Islet precursor cell (in vitro differentiated cells): ENCODE data around the gene STRN4.

ENCODE experiments used
- DNase-seq: peaks from one replicate; pipeline ENCODE4 v3.0.0-alpha.2; 2018

Gene STRN4

DNA sequence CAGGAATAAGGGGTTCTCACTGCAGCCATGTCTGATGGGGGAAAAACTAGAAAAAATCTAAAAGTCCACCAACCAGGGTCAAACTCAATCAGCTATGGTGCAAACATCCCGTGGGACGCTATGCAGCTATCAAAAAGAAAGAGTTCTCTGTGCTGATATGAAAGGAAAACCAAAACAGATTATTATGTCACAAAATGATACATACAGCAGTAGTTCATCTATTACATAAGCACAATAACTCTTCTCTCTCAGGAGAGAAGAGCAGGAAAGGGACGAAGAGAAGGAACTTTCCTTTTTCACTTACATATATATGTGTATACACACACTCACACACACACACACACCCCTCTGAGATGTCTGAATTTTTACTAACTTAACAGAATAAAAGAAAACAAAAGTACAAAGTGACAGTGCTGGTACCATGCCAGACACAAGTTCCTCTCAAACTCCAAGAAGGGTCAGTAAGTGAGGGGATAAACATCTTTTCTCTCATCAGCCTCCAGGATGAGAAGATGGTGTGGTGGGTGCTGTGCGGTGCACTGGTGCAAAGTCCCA, 3.2 kb downstream of the STRN4 start:
- no peak for DNase-seq

GRCh38 chr19:46741447-46741846, 4.8 kb downstream of the STRN4 start:
- DNase-seq, result no peak

GRCh38 chr19:46739290-46739771, 6.9 kb downstream of the STRN4 start:
- no peak for DNase-seq

DNA sequence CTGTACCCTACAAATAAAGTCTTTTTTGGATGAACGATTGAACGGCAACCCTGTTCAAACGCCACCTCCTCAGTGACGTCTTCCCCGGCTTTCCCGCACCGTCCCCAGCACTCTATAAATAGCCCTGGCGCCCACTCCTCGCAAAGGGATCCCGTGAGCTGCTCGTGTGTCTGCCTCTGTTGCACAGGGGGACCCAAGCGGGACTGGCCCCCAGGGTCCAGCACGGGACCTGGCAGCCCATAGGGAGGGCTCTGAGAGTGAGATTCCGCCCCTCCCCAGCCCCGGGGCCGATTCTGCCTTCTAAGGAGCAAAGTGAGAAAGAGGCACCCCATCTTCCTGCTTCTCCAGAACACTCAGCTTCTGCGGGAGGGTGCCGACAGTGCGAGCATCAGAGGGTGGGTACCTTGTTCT, 8.5 kb downstream of the STRN4 start:
- DNase-seq, result no peak

GRCh38 chr19:46737298-46737654, 9.0 kb downstream of the STRN4 start:
- DNase-seq, result no peak

GRCh38 chr19:46736531-46737297, 9.5 kb downstream of the STRN4 start:
- no peak for DNase-seq

DNA sequence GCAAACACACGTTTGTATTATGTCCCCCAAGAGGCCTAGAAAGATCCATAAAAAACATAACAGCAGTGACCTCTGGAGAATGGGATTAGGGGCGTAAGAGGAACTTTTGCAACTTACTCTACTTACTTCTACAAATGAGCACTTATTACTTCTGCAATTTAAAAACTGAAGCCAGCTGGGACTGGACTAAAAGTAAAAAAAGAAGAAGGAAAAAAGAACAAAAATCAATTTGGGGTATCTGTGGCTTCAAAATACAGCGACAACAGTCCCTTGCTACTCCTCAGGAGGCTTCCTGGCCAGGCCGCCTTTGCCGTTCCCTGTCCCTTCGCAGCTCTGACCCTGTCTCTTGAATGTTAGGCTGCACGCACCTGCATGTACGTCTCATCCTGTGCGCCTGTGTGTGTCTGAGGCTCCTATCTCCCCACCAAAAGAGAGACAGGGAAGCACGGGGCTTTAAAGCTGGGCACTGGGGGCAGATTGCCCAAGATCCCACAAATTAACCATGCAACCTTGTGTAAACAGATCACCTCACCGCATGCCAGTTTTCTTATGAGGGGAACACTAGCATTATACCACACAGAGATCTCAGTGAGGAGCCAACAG, 12.5 kb downstream of the STRN4 start:
- DNase-seq, result no peak

DNA sequence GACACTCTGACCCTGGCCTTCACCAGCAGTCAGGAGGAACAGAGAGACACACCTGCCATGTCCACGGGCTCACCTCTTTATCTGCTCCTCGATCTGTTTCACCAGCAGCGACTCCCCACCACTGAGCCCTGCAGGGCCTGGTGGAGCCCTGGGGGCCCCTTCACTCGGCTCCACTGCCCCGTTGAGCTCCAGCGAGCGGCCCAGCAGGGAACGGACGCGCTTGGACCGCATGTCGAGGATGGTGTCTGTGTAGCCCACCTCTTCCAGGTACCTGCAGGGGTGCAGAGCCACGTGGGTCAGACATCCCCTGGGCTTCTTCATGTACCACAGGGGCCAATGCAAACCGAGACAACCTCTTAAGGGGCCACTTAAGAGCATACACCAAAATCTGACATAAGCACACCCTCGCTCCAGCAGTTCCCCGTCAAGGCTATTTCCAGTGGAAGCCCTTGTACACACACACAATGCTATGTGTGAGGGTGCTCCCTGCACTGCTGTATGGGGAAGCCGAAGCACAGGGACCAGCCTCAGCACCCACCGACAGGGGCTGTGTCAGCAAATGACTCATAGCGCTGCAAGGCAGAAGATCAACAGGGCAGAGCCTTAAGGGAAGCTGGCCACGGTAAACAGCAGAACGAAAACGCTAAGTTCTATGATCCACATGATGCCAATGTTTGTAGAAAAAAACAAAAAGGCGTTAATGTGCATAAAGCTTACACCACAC, 13.1 kb downstream of the STRN4 start:
- no peak for DNase-seq

GRCh38 chr19:46732172-46732938, 13.9 kb downstream of the STRN4 start:
- no peak for DNase-seq

- DNase-seq, result no peak
Measured at GRCh38 chr19:46731584-46731983, 14.7 kb downstream of the STRN4 start.

DNA sequence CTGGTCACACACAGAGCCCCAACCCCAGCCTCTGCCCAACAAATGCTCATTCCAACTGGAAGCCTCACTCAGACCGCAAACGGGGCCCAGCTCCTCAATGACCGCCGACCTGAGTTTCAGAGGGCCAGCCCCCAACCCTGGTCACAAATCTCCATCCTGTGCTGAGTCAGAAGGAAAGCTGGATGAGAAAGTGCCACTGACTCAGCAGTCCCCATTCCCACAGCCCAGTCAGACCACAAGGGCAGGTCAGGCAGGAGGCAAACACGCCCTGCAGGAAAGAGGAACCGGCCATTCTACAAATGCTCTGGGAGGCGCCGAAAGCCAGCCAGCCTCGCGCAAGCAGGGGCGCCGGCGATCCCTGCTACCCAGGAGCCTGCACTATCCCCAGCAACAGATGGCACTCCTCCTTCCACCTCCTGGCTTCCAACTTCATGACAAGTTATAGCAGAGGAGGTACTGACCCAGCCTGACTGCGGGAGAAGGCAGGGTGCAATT, 15.2 kb downstream of the STRN4 start:
- DNase-seq, result peak; percentile 92

GRCh38 chr19:46730595-46730994, 15.7 kb downstream of the STRN4 start:
- DNase-seq, result no peak

- no peak for DNase-seq
Measured at GRCh38 chr19:46730187-46730586, 16.1 kb downstream of the STRN4 start.

DNA sequence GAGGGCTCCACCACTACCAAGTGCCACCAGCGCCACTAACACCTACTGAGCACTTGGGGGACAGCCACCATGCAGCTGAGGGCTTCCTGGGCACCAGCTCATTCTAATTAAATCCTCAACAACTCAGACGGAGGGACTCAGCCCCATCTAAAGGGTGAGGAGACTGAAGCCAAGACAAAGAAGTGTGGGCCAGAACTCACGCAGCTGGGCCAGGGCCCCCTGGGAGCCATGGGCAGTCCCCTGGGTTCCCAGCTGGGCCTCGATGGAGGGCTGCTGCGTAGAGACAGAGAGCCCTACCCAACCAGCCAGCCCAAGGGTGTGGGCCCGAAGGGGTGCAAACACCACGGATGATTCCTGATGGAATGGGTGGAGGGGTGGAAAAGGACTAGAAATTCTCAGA, 16.6 kb downstream of the STRN4 start:
- DNase-seq, result no peak

GRCh38 chr19:46728693-46729339, 17.4 kb downstream of the STRN4 start:
- DNase-seq, result peak; percentile 84

DNA sequence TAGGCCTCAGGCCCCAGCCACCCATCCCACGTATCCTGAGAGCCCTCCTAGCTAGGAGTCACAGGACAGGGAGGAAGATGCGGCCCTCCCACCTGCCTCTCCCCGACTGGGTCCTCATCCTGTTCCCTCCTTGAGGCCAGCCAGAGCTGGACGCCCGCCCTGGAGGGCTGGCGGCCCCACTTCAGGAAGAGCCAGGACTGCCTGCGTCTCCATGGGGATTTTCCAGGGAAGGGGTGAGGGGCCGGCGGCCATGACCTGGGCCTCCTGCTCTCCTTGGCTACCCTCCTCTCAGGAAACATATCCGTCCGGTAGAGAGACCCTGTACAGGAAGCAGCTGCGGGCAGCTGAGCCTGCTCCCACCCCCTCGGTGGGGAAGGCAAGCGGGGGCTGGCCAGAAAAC, 18.0 kb downstream of the STRN4 start:
- no peak for DNase-seq

DNA sequence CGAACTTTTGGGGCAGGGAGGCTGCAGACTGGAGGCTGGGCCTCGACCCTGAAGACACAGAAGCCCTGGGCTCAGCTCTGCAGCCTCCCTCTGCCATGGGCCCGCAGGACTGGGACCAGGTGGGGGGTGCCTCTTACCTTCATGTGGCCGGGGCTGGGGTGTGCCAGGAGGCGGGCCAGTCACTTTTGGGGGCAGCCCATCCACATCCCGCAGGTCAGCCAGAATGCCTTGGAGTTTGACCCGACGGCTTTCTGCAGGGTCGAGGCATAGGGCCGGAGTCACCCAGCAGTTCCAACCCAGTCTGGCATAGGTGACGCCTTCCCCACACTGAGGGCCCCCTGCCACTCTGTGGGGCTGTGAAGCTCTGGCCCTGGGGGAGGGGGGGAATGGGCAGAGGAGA, 18.5 kb downstream of the STRN4 start:
- DNase-seq, result no peak

- DNase-seq, result no peak
Measured at GRCh38 chr19:46726971-46727501, 19.2 kb downstream of the STRN4 start.

DNA sequence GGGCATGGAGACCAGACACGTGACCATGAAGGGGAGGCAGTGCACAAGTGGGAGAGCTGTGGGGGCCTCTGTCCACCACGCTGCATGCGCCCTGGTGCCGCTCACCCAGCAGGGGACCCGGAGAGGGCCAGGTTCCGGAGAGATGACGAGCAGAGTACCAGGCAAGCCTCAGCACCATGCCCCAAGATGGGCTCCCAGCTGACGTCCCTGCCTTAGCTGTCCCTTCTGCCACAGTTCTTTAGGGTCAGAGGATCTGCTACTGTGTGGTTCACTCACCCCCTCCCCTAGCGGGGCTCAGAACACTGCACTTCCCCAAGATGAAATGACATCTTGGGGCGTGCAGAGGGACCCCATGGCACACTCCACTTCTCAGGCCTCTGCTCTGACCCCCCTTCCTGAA, 19.7 kb downstream of the STRN4 start:
- no peak for DNase-seq

- DNase-seq, result no peak
Measured at GRCh38 chr19:46725859-46726393, 20.3 kb downstream of the STRN4 start.

DNA sequence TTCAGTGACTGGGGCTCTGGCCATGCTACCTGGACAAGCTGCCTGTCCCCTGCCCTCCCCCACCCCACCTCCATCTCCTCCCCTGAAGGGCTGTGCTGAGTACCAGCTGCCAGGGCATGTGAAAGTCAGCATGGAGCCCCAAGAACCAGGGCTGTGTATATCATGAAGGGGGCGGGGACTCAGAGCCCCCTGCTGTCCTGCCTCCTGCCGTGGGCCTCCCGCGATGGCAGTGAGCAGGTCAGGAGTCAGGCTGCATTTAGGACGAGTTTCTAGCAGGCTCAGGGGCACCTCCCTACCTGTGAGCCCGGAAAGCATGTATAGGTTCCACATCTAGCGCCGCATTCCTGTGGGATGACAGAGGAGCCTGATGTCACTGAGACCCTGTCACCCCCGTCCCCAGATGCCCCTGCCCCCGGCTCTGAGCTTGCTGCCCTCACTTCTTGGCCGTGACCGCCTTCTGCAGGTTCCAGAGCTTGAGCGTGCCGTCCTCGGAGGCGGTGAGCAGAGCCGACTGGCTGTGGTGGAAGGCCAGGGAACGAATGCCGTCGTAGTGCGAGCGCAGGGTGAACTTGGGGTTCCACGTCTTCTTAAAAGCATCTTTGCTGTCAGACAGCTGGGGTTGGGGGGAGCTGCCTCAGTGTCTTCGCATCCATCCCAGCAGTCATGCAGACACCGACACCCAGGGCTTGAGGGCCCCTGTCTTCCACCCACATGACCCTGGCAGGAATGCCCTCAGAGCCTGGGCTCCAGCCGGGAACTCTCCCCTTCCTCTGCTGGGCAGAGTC, 21.0 kb downstream of the STRN4 start:
- no peak for DNase-seq
